Measurements from ENCODE around the gene CAPSL. TPM values are rescaled to one million over a fixed set of nuclear protein-coding genes. Genes with fewer than 3 reads are reported as not detected.

The CAPSL gene
- total RNA-seq, 1 donor from 2014 or later: not detected

GRCh38 chr5:35971186-35971877, 32.9 kb upstream of the CAPSL start:
- TF ChIP-seq CTCF (IDR thresholded peaks at IDR 0.05; ENCODE audit: insufficient read depth, low read length, severe bottlenecking): no peak
- H3K27me3 ChIP-seq (ENCODE audit: control insufficient read depth, insufficient read depth, low read length): no peaks in the 10 kb centered on the region
- no peaks in the 10 kb centered on the region for H3K36me3 ChIP-seq (ENCODE audit: control insufficient read depth, insufficient read depth, low read length)
- no peak overlapping the region for H3K4me3 ChIP-seq (ENCODE audit: low read depth, low read length)
- FAIRE-seq: no peak
- DNase-seq (ENCODE audit: low read depth): no peak

DNA sequence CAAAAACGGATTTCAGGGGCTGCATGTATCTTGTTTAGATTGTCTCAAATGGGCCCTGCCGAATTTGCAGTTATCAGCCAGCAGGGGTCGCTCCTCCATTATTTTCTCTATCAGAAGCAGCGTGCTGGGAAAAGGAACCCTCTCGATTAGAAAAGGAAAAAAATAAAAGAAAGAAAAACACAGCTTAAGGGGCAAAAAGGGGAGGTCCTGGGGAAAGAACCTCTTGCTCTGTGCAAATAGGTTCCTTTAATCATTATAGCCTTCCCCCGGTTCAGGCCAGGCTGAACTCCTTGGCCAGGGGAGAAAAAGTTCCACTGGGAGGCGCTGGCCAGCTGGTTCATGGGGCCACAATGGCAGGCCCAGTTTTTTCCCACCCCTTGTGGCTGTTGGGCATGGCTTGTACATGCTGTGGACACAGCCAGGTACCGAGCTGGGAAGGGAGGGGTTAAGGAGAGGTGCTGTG, 25.0 kb upstream of the CAPSL start:
- no peak for DNase-seq (ENCODE audit: low read depth)

GRCh38 chr5:35960328-35960727, 21.9 kb upstream of the CAPSL start:
- H3K27me3 ChIP-seq (ENCODE audit: control insufficient read depth, insufficient read depth, low read length): no peaks in the 10 kb centered on the region
- no peak for TF ChIP-seq CTCF (IDR thresholded peaks at IDR 0.05; ENCODE audit: insufficient read depth, low read length, severe bottlenecking)
- FAIRE-seq: no peak

More for the DNA sequence above, 25.0 kb upstream of the CAPSL start:
- Histone ChIP-seq H3K4me3 (ENCODE audit: low read depth, low read length) (no peak overlapping the region), H3K36me3 (ENCODE audit: control insufficient read depth, insufficient read depth, low read length) (no peaks in the 10 kb centered on the region), H3K27me3 (ENCODE audit: control insufficient read depth, insufficient read depth, low read length) (no peaks in the 10 kb centered on the region)
- no peak for FAIRE-seq
- TF ChIP-seq CTCF (IDR thresholded peaks at IDR 0.05; ENCODE audit: insufficient read depth, low read length, severe bottlenecking): peak; percentile 36

GRCh38 chr5:35956429-35956828, 18.0 kb upstream of the CAPSL start:
- DNase-seq (ENCODE audit: low read depth) (peak; percentile 48), FAIRE-seq (no peak)
- Histone ChIP-seq H3K4me3 (ENCODE audit: low read depth, low read length) (no peak overlapping the region), H3K36me3 (ENCODE audit: control insufficient read depth, insufficient read depth, low read length) (no peaks in the 10 kb centered on the region), H3K27me3 (ENCODE audit: control insufficient read depth, insufficient read depth, low read length) (no peaks in the 10 kb centered on the region)
- TF ChIP-seq CTCF (IDR thresholded peaks at IDR 0.05; ENCODE audit: insufficient read depth, low read length, severe bottlenecking): no peak

More at GRCh38 chr5:35960328-35960727, 21.9 kb upstream of the CAPSL start:
- no peak overlapping the region for H3K4me3 ChIP-seq (ENCODE audit: low read depth, low read length)
- DNase-seq (ENCODE audit: low read depth): no peak
- H3K36me3 ChIP-seq (ENCODE audit: control insufficient read depth, insufficient read depth, low read length): no peaks in the 10 kb centered on the region

DNA sequence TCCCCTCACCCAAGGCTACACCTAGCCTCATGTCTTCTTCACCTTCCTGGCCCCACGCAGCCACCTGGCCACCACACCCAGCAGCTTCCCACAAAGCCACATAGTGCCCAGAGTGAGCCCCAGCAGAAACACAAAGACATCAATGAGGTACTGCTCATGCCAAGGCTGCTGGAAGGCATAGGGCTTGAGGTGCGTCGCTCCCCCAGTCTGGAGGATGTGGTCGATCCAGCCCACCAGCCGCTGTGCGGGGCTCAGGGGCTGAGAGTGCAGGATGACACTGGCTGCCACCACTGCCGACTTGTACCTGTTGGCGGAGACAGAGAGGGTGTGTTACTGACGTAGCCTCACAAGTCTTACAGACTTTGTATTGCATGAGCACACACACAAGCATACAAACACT, 15.8 kb upstream of the CAPSL start:
- Histone ChIP-seq H3K4me3 (ENCODE audit: low read depth, low read length) (no peak overlapping the region), H3K36me3 (ENCODE audit: control insufficient read depth, insufficient read depth, low read length) (no peaks in the 10 kb centered on the region), H3K27me3 (ENCODE audit: control insufficient read depth, insufficient read depth, low read length) (no peaks in the 10 kb centered on the region)
- no peak for TF ChIP-seq CTCF (IDR thresholded peaks at IDR 0.05; ENCODE audit: insufficient read depth, low read length, severe bottlenecking)
- no peak for DNase-seq (ENCODE audit: low read depth)
- FAIRE-seq: no peak

DNA sequence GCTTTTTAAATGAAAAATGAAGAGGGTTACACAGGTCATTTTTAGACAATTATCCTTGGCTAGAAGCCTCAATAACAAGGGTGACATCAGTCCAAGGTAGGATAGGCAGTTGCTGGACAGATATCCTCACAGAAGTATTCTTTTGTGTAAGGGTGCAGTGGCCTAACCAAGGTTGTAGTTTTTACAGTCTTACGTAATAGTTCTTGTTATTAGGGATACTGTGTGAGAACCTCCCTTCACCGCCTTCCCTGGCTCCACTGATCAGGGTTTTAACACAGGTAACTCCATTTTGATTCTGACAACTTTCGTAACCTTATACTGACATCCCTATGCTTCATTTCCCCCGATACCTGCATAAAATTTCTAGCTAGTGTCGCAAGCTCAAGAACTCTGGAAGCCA, 8.7 kb upstream of the CAPSL start:
- TF ChIP-seq CTCF (IDR thresholded peaks at IDR 0.05; ENCODE audit: insufficient read depth, low read length, severe bottlenecking): no peak
- FAIRE-seq: no peak
- no peak overlapping the region for H3K4me3 ChIP-seq (ENCODE audit: low read depth, low read length)
- H3K27me3 ChIP-seq (ENCODE audit: control insufficient read depth, insufficient read depth, low read length): no peaks in the 10 kb centered on the region
- no peaks in the 10 kb centered on the region for H3K36me3 ChIP-seq (ENCODE audit: control insufficient read depth, insufficient read depth, low read length)
- no peak for DNase-seq (ENCODE audit: low read depth)
